Lower lobe of right lung (tissue), 2 donors: Measurements from ENCODE around the gene JCHAIN. TPM values are rescaled to one million over a fixed set of nuclear protein-coding genes. Genes with fewer than 3 reads are reported as not detected.
A peak's percentile ranks its signal among the peaks of the same experiment; 100 is the strongest.

Experiments used
- ATAC-seq, 2 donors: fragments of 200-7000 bp; cut with Tn5 transposase; one replicate each; pipeline ENCODE4 v1.9.1; 2020 to 2022; ENCODE audit warnings: mild to moderate bottlenecking in 2 of 2, moderate library complexity in 2 of 2
- DNase-seq: peaks from one replicate; pipeline ENCODE4 v3.0.0-alpha.2; 2020
- H3K27ac ChIP-seq: fragments of 200-600 bp; one replicate; pipeline ENCODE4 v1.8.0; 2022
- H3K27me3 ChIP-seq: fragments of 200-600 bp; one replicate; pipeline ENCODE4 v1.8.0; 2022; ENCODE audit warnings: low read depth
- H3K36me3 ChIP-seq: fragments of 200-600 bp; one replicate; pipeline ENCODE4 v1.8.0; 2022; ENCODE audit warnings: mild to moderate bottlenecking
- H3K4me1 ChIP-seq: fragments of 200-600 bp; one replicate; pipeline ENCODE4 v1.8.0; 2022
- H3K4me3 ChIP-seq: fragments of 200-600 bp; one replicate; pipeline ENCODE4 v1.8.0; 2022; ENCODE audit warnings: mild to moderate bottlenecking
- H3K9me3 ChIP-seq: fragments of 200-600 bp; one replicate; pipeline ENCODE4 v1.8.0; 2022
- intact Hi-C: fragments of 100-400 bp; cut with DNase I; formaldehyde crosslinking; loops from one replicate; pipeline ENCODE4 v1.11.0; 2022
- total RNA-seq: library from RNA; stranded (reverse); fragmentation: NEBNext Ultra II Directional; extraction: Animal tissue kit (Norgen Biotek cat#: 25700); gene quantifications from one replicate; pipeline ENCODE4 v1.2.1, GENCODE V29; 2021
- TF ChIP-seq, protein P1 (sequence below): fragments of 200-600 bp; IDR thresholded peaks from one replicate; pipeline ENCODE4 v1.8.0; 2022; ENCODE audit warnings: antibody characterized with exemption, mild to moderate bottlenecking
- donor health status: DM: no; HTN: yes; CAD: no; lungs with severe emphysema.

Gene JCHAIN
- total RNA-seq, 1 donor from 2014 or later, result 191 TPM

DNA sequence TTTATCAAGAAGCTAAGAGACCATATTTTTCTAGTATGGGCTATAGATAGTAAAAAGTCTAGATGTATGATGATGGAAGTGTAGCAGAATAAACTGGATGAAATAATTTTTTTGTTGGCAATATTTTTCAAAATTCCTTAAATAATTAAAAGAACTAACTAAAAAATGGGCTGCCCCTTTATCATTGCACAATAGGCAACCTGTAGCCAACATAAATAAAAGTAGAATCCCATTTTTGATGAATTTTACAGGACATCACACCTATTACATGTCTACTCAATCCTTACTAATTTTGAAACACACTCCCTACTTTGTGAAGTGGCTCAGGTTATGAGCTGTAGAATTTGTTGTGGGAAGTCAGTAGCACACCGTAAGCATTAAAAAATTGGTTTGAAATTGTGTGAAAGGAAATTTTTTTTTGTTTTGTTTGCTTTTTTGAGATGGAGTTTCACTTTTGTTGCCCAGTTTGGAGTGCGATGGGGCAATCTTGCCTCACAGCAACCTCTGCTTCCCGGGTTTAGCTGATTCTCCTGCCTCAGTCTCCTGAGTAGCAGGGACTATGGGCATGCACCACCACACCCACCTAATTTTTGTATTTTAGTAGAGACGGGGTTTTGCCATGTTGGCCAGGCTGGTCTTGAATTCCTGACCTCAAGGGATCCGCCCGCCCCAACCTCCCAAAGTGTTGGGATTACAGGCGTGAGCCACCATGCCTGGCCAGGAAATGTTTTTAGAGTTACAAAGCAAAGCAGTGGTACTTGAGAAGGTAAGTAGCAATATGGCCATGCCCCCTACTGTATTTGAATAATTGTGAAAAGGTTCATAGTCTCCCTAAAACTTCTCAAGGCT, 46.5 kb upstream of the JCHAIN start:
- TF ChIP-seq, protein P1, sequence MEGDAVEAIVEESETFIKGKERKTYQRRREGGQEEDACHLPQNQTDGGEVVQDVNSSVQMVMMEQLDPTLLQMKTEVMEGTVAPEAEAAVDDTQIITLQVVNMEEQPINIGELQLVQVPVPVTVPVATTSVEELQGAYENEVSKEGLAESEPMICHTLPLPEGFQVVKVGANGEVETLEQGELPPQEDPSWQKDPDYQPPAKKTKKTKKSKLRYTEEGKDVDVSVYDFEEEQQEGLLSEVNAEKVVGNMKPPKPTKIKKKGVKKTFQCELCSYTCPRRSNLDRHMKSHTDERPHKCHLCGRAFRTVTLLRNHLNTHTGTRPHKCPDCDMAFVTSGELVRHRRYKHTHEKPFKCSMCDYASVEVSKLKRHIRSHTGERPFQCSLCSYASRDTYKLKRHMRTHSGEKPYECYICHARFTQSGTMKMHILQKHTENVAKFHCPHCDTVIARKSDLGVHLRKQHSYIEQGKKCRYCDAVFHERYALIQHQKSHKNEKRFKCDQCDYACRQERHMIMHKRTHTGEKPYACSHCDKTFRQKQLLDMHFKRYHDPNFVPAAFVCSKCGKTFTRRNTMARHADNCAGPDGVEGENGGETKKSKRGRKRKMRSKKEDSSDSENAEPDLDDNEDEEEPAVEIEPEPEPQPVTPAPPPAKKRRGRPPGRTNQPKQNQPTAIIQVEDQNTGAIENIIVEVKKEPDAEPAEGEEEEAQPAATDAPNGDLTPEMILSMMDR, result no peak
- H3K27ac ChIP-seq, result peak overlapping the region; percentile 5
- H3K27me3 ChIP-seq, result no peaks in the 10 kb centered on the region
- no peak overlapping the region for H3K4me3 ChIP-seq
- ATAC-seq, result peak in 1 of 2 donors; percentile 26
- H3K36me3 ChIP-seq, result no peaks in the 10 kb centered on the region
- no peaks in the 10 kb centered on the region for H3K9me3 ChIP-seq
- intact Hi-C loops, result no loop called here
- H3K4me1 ChIP-seq, result peaks cover 29% of the 10 kb centered on the region
- no peak for DNase-seq

DNA sequence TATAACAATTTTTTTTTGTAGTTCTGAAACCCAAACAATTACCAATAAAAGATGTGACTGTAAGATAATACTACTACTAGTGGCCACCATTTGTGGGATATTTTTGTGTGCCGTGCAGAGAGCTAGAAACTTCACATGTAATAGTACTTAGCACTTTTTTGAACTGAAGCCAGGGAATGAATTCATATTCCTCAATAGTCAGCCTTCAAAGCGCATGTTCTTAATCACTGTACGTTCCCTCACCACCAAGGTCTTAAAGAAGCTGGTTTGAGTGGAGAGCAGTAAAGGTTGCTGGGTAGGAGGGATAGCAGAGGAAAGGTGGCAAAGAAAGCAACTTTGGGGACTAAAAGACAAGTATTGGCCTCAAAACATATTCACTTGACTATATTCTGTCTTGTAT, 45.8 kb upstream of the JCHAIN start:
- no peaks in the 10 kb centered on the region for H3K9me3 ChIP-seq
- no peak for ATAC-seq
- no peak overlapping the region for H3K4me3 ChIP-seq
- no peak for DNase-seq
- no peak overlapping the region for H3K27ac ChIP-seq
- TF ChIP-seq, protein P1, result no peak
- peaks cover 36% of the 10 kb centered on the region for H3K4me1 ChIP-seq
- H3K27me3 ChIP-seq, result no peaks in the 10 kb centered on the region
- no peaks in the 10 kb centered on the region for H3K36me3 ChIP-seq
- intact Hi-C loops, result no loop called here

GRCh38 chr4:70711599-70711998, 45.3 kb upstream of the JCHAIN start:
- no peaks in the 10 kb centered on the region for H3K9me3 ChIP-seq
- TF ChIP-seq, protein P1, result no peak
- no peak overlapping the region for H3K4me3 ChIP-seq
- no peak for DNase-seq
- no peaks in the 10 kb centered on the region for H3K27me3 ChIP-seq
- intact Hi-C loops, result no loop called here
- H3K27ac ChIP-seq, result no peak overlapping the region
- H3K4me1 ChIP-seq, result peaks cover 42% of the 10 kb centered on the region
- ATAC-seq, result no peak
- no peaks in the 10 kb centered on the region for H3K36me3 ChIP-seq

DNA sequence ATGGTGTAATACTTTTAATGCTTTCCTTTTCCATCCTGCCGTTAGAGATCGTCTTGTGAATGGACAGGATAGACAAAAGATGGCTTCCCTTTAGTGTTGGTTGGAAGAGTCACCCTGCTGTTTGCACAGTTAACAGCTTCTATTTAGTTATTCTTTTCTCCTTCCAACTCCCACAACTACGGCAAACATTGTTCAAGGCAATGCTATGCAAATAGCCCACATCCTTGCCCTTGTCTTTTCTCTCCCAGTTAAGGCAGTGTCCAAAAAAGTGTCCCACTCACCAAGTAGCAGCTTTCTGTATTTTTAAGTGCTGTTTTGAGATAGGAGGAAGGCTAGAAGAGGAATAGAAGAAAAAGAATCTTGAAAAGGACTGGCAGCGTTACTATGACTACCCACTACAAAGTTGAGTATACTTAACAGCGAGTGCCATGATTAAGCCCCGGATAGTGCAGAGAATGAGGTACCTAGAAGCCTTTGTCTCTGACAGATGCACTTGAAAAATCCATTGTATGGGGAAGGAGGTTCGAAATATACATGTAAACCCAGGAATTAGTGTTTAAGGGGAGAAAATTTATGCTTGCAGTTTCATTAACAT, 43.4 kb upstream of the JCHAIN start:
- intact Hi-C loops, result no loop called here
- peak in 1 of 2 donors; percentile 22 for ATAC-seq
- DNase-seq, result no peak
- no peaks in the 10 kb centered on the region for H3K27me3 ChIP-seq
- H3K9me3 ChIP-seq, result no peaks in the 10 kb centered on the region
- TF ChIP-seq, protein P1, result no peak
- H3K4me3 ChIP-seq, result no peak overlapping the region
- no peak overlapping the region for H3K27ac ChIP-seq
- H3K36me3 ChIP-seq, result no peaks in the 10 kb centered on the region
- peaks cover 42% of the 10 kb centered on the region for H3K4me1 ChIP-seq

GRCh38 chr4:70706516-70706915, 40.2 kb upstream of the JCHAIN start:
- Histone ChIP-seq H3K4me1 (peaks cover 21% of the 10 kb centered on the region), H3K4me3 (peak overlapping the region; percentile 85), H3K36me3 (no peaks in the 10 kb centered on the region), H3K27me3 (no peaks in the 10 kb centered on the region), H3K27ac (peak overlapping the region; percentile 93), H3K9me3 (no peaks in the 10 kb centered on the region)
- intact Hi-C loops, result no loop called here
- no peak for DNase-seq
- TF ChIP-seq, protein P1, result no peak
- ATAC-seq, result no peak
